ENCODE results near the gene FBRSL1.

FBRSL1 gene

GRCh38 chr12:132545164-132545953, 55.4 kb downstream of the FBRSL1 start:
- no peak for DNase-seq

- DNase-seq, result no peak
Measured at GRCh38 chr12:132545955-132546354, 56.0 kb downstream of the FBRSL1 start.

DNA sequence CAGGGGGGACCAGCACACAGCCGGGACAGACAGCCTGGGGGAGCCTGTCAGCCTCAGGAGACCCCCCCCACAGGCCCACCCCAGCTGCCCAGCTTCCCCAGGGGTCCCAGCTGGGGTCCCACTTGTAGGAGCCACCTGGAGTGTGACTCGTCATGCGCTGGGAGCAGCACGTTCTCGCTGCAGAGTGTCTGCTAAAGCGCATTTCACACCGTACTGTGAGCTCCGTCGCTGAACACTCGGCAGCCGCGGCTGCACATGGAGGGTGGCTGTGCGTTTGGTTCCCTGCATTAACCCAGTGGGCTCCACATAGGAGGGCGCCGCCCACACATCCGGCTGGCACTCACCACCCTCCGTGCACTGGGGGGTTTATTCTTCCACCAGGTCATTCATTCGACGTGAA, 56.7 kb downstream of the FBRSL1 start:
- no peak for DNase-seq

- DNase-seq, result no peak
Measured at GRCh38 chr12:132547205-132547740, 57.3 kb downstream of the FBRSL1 start.

DNA sequence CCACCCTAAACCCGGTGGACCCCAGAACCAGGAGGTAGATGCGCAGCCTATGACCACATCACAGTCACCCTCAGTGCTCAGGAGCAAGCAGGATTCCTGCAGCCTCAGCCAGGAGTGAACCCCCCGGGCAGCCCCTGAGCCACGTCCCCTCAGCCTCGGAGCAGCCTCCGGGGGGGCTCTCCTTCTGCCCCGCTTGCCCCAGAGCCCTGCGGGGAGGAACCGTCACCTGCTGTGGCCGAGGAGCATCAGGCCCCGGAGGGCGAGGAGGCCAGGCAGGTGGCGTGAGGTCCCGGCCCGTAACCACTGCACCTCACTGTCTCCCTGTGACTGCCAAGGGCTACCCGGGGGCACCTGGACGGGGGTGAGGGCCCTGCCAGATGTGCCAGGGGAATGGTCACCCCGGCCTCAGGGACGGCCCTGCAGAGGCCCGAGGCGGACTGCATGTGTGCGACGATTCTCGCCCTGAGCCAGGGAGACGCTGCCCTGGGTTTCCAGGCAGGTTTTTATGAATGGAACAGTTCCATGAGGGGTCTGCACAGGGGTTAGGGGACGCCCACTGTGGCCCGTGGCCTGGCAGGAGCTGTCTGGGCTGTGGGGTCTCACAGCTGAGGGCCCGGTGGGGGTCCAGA, 58.6 kb downstream of the FBRSL1 start:
- no peak for DNase-seq

DNA sequence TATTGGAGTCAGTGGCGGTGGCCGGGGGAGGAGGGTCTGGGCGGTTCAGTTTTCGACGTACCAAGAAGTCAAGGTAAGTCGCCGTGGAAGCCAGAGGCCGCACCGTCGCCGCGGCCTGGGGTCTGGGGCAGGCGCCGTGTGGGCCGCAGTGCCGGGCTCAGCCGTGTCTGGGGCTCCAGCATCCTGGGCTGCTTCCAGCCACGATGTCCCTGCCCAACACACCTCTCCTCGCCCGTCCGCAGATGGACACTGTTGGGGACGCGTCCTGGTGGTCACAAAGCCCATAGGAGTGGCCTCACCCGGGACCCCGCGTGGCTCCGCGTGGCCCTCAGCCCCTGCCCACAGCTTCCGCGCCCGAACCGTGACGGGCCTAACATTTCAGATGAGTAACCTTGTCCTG, 59.1 kb downstream of the FBRSL1 start:
- DNase-seq, result no peak

DNA sequence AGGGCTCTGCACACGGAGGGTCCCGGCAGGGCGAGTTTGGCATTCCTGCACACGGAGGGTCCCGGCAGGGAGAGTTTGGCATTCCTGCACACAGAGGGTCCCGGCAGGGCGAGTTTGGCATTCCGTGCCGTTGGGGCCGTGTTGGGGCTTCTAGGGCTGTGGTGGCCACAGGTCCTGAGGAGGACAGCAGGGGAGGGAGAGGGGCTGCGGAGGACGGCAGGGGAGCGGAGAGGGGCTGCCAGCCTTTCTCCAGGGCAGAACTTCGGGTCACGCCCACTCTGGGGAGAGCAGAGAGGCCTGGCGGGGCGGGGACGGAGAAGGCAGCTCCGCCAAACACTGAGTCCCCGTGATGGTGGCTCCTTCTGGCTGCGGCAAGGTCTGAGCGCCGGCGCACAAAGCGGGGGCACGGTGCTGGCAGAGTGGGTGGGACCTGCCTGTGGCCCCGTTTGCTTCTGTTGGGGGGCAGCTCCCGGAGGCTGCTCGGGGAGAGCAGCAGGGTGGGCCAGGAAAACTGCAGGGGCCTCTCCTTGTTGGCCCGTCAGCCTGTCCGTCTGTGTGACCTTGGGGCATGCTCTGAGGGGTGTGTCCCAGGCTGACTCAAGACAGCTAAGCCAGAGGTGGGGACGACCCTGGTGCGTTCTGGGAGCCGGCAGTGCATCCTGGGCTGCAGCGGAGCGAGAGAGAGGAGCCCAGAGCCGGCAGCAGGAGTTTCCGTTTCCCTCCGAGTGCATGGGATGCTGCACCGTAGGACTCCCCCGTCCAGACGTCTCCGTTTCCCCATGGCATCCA, 60.3 kb downstream of the FBRSL1 start:
- DNase-seq, result peak; percentile 68

DNA sequence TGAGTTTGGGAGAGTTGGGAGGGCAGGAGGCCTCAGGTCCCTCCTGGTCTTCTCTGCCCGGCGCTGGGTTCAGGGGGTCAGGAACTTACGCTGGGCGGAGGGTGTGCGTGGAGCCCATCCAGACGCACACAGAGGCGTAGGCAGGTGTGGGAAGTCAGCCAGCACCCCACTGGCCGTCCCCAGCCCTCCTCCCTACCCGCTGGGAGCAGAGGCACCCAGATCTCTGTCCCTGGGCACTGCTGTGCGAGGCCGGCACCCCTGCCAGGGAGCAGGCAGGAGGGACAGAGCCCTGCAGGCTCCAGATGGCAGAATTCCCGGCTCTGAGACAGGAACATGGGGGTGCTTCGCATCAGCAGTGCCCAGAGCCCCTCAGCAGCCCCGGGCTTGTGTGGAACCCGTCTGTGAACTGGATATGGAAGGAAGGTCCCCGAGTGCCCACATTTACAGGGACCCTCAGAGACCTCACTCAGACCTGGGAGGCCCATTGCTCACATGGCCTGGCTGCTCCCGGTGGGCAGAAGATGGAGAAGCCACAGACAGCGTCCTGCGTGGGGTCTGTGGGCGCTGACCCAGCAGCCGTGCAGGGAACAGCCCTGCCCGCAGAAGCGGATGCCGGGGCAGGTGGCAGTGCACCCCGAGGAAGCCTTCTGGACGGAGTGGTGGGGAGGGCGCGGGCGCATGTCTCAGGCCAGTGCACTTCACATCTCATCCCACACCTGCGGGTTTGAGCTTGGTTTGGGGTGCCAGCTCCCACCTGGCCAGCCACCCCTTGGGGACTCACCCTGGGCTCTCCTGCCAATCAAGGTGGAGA, 61.1 kb downstream of the FBRSL1 start:
- no peak for DNase-seq

GRCh38 chr12:132551641-132552031, 61.7 kb downstream of the FBRSL1 start:
- DNase-seq, result no peak

- DNase-seq, result no peak
Measured at GRCh38 chr12:132554845-132555630, 65.1 kb downstream of the FBRSL1 start.

- no peak for DNase-seq
Measured at GRCh38 chr12:132555686-132556085, 65.7 kb downstream of the FBRSL1 start.

- no peak for DNase-seq
Measured at GRCh38 chr12:132556216-132556615, 66.3 kb downstream of the FBRSL1 start.

DNA sequence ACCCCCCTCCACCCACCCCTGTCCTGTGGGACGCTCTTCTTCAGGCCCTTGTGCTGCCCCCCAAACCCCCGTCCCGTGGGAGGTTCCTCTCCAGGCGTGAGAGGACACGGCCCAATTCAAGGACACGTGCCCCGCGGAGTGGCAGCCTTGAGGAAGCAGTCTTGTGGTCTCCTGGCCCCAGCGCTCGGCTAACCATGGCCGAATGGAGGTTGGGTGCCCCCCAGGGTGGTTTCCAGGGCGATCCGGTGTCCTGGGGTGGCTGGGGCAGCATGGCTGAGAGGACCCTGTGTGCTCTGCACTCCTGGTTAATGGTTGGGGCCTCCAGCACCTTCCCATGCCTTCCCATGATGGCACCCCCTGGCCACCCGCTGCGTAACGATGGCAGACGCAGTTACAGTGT, 66.8 kb downstream of the FBRSL1 start:
- no peak for DNase-seq

- DNase-seq, result no peak
Measured at GRCh38 chr12:132557291-132558015, 67.5 kb downstream of the FBRSL1 start.

DNA sequence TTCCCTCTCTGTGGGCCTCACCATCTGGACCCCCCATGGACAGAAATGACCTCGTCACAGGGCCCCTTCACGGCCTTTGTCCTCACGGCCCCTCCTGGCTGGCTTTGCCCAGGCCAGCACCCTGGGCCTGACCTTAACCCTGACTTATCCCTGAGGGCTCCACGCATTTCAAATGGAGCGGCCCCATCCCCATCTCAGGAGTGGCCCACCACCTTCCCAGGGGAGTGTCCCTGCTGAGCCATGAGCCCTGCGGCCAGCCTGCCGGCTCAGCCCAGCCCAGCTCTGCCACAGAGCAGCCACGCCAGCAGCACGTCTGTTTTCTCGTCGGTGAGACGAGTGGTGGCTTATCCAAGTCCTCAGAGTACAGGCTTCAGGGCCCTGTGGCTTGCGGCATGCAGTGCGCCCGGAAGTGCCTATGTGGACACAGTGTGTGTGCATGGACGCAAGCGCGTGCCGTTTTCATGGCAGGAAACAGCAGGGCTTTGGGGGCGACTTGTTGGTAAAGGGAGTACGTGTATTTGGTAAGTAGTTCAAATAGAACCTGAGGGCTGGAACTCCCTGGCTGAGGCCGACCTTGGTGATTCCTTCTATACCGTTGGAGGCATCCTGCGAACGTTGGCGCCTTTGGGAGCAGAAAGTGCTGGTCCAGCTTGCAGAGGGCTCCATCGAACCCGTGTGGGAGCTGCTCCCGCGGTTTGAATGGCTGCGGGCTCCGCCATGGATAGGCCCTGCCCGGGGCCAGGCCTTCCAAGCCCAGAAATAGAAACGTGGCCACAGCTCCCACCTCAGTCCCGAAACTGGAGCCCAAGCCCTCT, 68.3 kb downstream of the FBRSL1 start:
- peak; percentile 79 for DNase-seq

DNA sequence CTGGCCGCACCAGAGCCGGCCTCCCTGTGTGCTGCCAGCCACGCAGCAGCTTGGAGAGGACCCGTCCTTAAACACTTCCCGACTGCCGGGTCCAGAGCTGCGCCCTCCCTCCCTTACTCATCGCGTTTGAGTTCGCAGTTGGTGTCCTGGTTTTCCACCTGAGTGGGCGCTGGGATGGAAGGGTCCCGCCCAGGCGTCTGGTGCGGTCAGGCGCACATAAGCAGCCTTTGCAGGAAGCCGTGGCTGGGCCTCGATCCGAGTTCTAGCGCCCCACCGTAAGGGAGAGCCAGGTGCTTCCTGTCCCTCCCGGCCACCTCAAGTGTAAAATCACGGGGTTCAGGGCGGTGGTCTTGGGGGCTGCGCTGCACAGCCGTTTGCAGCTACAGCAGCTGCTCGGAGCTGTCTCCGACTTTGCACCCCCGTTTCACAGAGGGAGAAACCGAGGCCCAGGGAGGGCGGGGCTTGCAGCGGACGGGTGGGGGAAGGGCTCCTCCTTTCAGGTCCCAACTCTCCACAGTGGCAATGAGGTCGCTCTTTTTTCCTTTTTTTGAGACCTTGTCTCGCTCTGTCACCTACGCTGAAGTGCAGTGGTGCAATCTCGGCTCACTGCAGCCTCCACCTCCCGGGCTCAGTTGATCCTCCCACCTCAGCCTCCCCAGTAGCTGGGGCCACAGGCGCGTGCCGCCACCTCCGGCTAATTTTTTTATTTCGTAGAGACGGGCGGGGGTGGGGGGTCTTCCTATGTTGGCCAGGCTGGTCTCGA, 69.1 kb downstream of the FBRSL1 start:
- DNase-seq, result no peak

- peak; percentile 77 for DNase-seq
Measured at GRCh38 chr12:132559652-132560363, 69.9 kb downstream of the FBRSL1 start.

- DNase-seq, result no peak
Measured at GRCh38 chr12:132560364-132560613, 70.3 kb downstream of the FBRSL1 start.

Data from retina (tissue), 1 donor.